HG03457 (cell line): ENCODE measurements around the gene SPTBN1.

ENCODE experiments used
- ATAC-seq: cut with Tn5 transposase; IDR thresholded peaks from one replicate; pipeline ENCODE4 v1.9.1; 2021; ENCODE audit warnings: moderate number of reproducible peaks; ENCODE audit not compliant: unreplicated experiment

Gene SPTBN1

GRCh38 chr2:54667726-54668650 lies 211.9 kb downstream of the SPTBN1 start:
- ATAC-seq: no peak

GRCh38 chr2:54668711-54669110 lies 212.6 kb downstream of the SPTBN1 start:
- no peak for ATAC-seq

GRCh38 chr2:54669677-54670484 lies 213.8 kb downstream of the SPTBN1 start:
- ATAC-seq: no peak

GRCh38 chr2:54670485-54671009 lies 214.4 kb downstream of the SPTBN1 start:
- no peak for ATAC-seq

- no peak for ATAC-seq
Measured at GRCh38 chr2:54671010-54671409, 214.9 kb downstream of the SPTBN1 start.

GRCh38 chr2:54671875-54672589 lies 215.9 kb downstream of the SPTBN1 start:
- no peak for ATAC-seq

GRCh38 chr2:54672590-54673456 lies 216.7 kb downstream of the SPTBN1 start:
- peak; percentile 36 for ATAC-seq

- ATAC-seq: peak; percentile 41
Measured at GRCh38 chr2:54673501-54673998, 217.4 kb downstream of the SPTBN1 start.

- ATAC-seq: no peak
Measured at GRCh38 chr2:54675281-54675680, 219.2 kb downstream of the SPTBN1 start.

- ATAC-seq: no peak
Measured at GRCh38 chr2:54675738-54676137, 219.6 kb downstream of the SPTBN1 start.

- no peak for ATAC-seq
Measured at GRCh38 chr2:54676656-54677055, 220.5 kb downstream of the SPTBN1 start.

- ATAC-seq: no peak
Measured at GRCh38 chr2:54677476-54678265, 221.5 kb downstream of the SPTBN1 start.

GRCh38 chr2:54678719-54679118 lies 222.6 kb downstream of the SPTBN1 start:
- no peak for ATAC-seq

- ATAC-seq: peak; percentile 50
Measured at GRCh38 chr2:54680397-54681041, 224.4 kb downstream of the SPTBN1 start.

GRCh38 chr2:54681416-54681815 lies 225.3 kb downstream of the SPTBN1 start:
- no peak for ATAC-seq

GRCh38 chr2:54683596-54683995 lies 227.5 kb downstream of the SPTBN1 start:
- ATAC-seq: no peak

- ATAC-seq: no peak
Measured at GRCh38 chr2:54685263-54685775, 229.2 kb downstream of the SPTBN1 start.

GRCh38 chr2:54687595-54688152 lies 231.5 kb downstream of the SPTBN1 start:
- ATAC-seq: no peak
